Calu3 (cell line): ENCODE results near the gene TMEM43. TPM values are rescaled to one million over a fixed set of nuclear protein-coding genes. Genes with fewer than 3 reads are reported as not detected.
A peak's percentile ranks its signal among the peaks of the same experiment; 100 is the strongest.

Source experiments
- BruUV-seq: library from RNA; stranded (reverse); fragments of 400-500 nt; replicated peaks from 2 replicates; lab custom pipeline; 2021; lab: Mats Ljungman, UMichigan
- CTCF ChIA-PET: fragments of 300-600 bp; sonication (Branson Sonifier 250); formaldehyde crosslinking; loops from one replicate; lab custom pipeline; 2022; ENCODE audit warnings: antibody characterized with exemption; lab: Charles Lee
- DNase-seq: peaks from one replicate; pipeline ENCODE4 v3.0.0; 2022
- H3K27ac Mint-ChIP-seq: one replicate; pipeline ENCODE4 v1.8.0; 2022; ENCODE audit warnings: mixed read lengths; ENCODE audit not compliant: unreplicated experiment
- H3K27me3 Mint-ChIP-seq: one replicate; pipeline ENCODE4 v1.8.0; 2022; ENCODE audit warnings: mixed read lengths; ENCODE audit not compliant: unreplicated experiment
- H3K36me3 Mint-ChIP-seq: one replicate; pipeline ENCODE4 v1.8.0; 2022; ENCODE audit warnings: mild to moderate bottlenecking, moderate library complexity, mixed read lengths; ENCODE audit not compliant: insufficient read depth, unreplicated experiment
- H3K4me1 Mint-ChIP-seq: one replicate; pipeline ENCODE4 v1.8.0; 2022; ENCODE audit warnings: mild to moderate bottlenecking, low read depth, mixed read lengths; ENCODE audit not compliant: unreplicated experiment
- H3K4me3 Mint-ChIP-seq: one replicate; pipeline ENCODE4 v1.8.0; 2022; ENCODE audit warnings: mild to moderate bottlenecking, low read depth, moderate library complexity, mixed read lengths; ENCODE audit not compliant: unreplicated experiment
- H3K9me3 Mint-ChIP-seq: one replicate; pipeline ENCODE4 v1.8.0; 2022; ENCODE audit warnings: low read depth, mixed read lengths; ENCODE audit not compliant: unreplicated experiment
- CTCF ChIP-seq: fragments of 200-600 bp; IDR thresholded peaks from one replicate; pipeline ENCODE4 v1.8.0; 2022; ENCODE audit warnings: antibody characterized with exemption; ENCODE audit not compliant: unreplicated experiment
- intact Hi-C: fragments of 100-400 bp; cut with micrococcal nuclease; formaldehyde crosslinking; loops from one replicate; pipeline ENCODE4 v1.10.0; 2022; ENCODE audit not compliant: unreplicated experiment
- total RNA-seq: library from RNA; stranded (reverse); gene quantifications from 2 replicates; pipeline ENCODE4 v1.2.3, GENCODE V29; 2022

Gene TMEM43
- total RNA-seq, 1 experiment from 2014 or later, result 56.2 TPM

GRCh38 chr3:14125193-14126016, 553 bp downstream of the TMEM43 start:
- no peaks in the 10 kb centered on the region for H3K27me3 Mint-ChIP-seq
- TSS peak; percentile 22 for BruUV-seq
- H3K36me3 Mint-ChIP-seq, result peaks cover 38% of the 10 kb centered on the region
- DNase-seq, result peak; percentile 73
- TF ChIP-seq CTCF, result no peak
- intact Hi-C loops, result loop anchor here (2.0 to 10.0 kb wide), 2 partner anchors 229 to 471 kb away; no protein-coding TSS in a partner anchor
- H3K27ac Mint-ChIP-seq, result peak overlapping the region; percentile 97
- H3K4me1 Mint-ChIP-seq, result peaks cover 23% of the 10 kb centered on the region
- CTCF ChIA-PET, result interaction anchor here (0.6 to 2.2 kb wide), 10 partner anchors 9 to 567 kb away, joined by 3 to 28 read pairs (median 4); partner anchors contain the start of genes LSM3 and XPC
- H3K9me3 Mint-ChIP-seq, result no peaks in the 10 kb centered on the region
- H3K4me3 Mint-ChIP-seq, result peak overlapping the region; percentile 97

GRCh38 chr3:14126017-14126886, 1.4 kb downstream of the TMEM43 start:
- no peaks in the 10 kb centered on the region for H3K9me3 Mint-ChIP-seq
- H3K27me3 Mint-ChIP-seq, result no peaks in the 10 kb centered on the region
- no TSS peak for BruUV-seq
- H3K4me1 Mint-ChIP-seq, result peaks cover 23% of the 10 kb centered on the region
- intact Hi-C loops, result loop anchor here (10.0 kb wide), 1 partner anchor 471 kb away; no protein-coding TSS in a partner anchor
- H3K4me3 Mint-ChIP-seq, result peak overlapping the region; percentile 97
- TF ChIP-seq CTCF, result no peak
- H3K27ac Mint-ChIP-seq, result peak overlapping the region; percentile 97
- DNase-seq, result no peak
- CTCF ChIA-PET, result interaction anchor here (0.7 to 2.2 kb wide), 6 partner anchors 9 to 568 kb away, joined by 3 to 28 read pairs (median 6); partner anchors contain the start of genes LSM3 and XPC
- peaks cover 40% of the 10 kb centered on the region for H3K36me3 Mint-ChIP-seq

- Mint-ChIP-seq H3K36me3 (peaks cover 47% of the 10 kb centered on the region), H3K4me3 (peak overlapping the region; percentile 97), H3K4me1 (peaks cover 23% of the 10 kb centered on the region), H3K9me3 (no peaks in the 10 kb centered on the region), H3K27me3 (no peaks in the 10 kb centered on the region), H3K27ac (no peak overlapping the region)
- no TSS peak for BruUV-seq
- TF ChIP-seq CTCF, result no peak
- intact Hi-C loops, result loop anchor here (10.0 kb wide), 1 partner anchor 472 kb away; no protein-coding TSS in a partner anchor
- DNase-seq, result no peak
- CTCF ChIA-PET, result no interaction called here
These were observed 2.1 kb downstream of the TMEM43 start for GRCh38 chr3:14126887-14127505.
